OCI-M1 (cell line): ENCODE measurements around the gene EFNB1.
A peak's percentile ranks its signal among the peaks of the same experiment; 100 is the strongest.

Experiments used
- DNase-seq: peaks from one replicate; lab custom pipeline; 2025; lab: John Stamatoyannopoulos, UW

The EFNB1 gene

GRCh38 chrX:68827848-68828624 lies 785 bp upstream of the EFNB1 start:
- peak; percentile 80 for DNase-seq

- DNase-seq, result no peak
These were observed 979 bp downstream of the EFNB1 start for GRCh38 chrX:68829582-68830418.

DNA sequence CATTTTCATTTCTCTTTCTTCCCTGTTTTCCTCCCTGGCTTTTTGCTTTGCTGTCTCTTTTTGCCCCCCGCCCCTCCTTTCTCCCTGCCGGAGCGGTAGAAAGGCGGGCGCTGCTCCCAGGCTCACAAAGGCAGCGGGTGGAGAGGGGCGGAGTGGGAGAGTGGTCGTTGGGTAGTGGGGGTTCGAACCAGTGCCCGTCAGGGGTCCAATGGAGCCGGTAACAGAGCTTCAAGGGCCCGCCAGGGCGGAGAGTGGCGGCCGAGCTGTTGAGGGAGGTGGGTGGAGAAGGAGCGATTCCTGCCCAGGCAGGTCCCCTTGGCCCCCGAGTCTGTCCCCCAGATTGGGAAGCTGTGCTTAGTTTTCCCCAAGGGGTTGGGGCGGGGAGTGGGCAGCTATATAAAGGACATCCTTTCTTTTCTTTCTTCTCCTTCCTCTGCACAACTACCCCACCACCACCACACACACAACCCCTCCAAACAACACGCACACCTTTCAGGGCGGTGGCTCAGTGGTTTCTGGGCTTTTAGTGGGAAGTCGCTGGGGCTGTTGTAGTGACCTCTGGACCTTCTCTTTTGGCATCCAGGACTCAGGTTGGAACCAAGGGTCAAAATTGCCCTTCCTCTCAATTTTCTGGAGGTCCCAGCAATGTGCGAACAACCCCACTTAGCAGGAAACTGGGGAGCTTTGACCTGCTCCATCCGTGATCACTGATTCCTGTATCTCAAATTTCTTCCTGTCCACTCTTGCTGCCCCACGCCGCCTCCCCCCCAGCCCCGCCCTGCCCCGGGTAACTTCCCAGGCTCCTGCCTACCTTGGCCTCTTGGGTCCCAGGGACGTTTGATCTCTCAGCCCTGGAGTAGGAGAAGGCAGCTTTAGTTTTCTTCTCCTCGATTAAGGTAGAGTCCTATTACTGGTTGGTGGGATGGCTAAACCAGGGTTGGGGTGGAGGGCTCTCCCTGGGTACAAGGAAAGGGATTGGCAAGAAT lies 1.9 kb downstream of the EFNB1 start:
- DNase-seq, result no peak

DNA sequence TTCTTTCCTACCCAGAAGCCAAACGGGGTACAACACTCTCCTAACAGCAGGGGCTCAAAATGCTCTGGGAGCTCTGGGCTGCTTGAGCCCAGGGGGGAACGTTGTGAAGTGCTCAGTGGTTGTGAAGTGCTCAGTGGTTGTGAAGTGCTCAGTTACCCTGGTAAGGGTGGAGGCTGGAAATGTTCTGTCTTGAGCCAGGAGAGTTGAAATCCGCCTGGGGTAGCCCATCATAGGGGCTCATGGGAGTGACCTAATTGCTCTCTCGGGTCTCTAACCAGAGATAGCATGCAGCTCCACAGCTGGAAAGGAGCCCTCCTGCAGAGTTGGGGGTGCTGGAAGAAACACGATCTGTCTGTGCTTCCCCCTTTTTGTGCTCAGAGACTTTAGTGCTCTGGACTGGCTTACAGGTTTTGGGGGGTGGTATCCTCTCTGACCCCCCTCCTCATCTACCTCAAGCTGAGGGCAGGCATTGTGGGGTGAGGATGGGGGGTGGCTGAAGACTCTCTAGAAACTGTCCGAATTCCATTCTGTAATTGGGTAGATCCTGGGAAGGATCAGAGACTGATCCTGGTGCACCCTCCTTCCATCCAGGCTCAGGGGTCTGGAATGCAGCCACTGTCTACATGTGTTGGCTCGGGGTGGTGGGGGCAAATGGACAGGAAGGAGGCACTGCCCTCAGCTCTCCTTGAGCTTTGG lies 2.7 kb downstream of the EFNB1 start:
- no peak for DNase-seq

DNA sequence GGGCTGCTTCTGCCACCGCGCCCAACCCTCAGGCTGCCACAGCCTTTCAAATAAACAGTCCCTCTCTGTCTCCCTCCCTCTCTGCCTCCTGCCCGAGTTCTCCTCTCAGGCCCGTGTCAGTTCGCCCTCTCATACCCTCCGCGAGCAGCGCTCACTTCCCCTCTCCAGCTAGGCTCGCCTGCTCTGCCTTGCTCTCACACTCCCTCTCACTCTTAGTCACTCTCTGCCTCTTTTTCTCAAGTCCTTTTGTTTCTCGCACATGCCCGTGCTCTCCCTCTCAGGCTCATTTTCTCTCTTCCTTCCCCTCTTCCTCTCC lies 3.2 kb downstream of the EFNB1 start:
- DNase-seq, result peak; percentile 40

DNA sequence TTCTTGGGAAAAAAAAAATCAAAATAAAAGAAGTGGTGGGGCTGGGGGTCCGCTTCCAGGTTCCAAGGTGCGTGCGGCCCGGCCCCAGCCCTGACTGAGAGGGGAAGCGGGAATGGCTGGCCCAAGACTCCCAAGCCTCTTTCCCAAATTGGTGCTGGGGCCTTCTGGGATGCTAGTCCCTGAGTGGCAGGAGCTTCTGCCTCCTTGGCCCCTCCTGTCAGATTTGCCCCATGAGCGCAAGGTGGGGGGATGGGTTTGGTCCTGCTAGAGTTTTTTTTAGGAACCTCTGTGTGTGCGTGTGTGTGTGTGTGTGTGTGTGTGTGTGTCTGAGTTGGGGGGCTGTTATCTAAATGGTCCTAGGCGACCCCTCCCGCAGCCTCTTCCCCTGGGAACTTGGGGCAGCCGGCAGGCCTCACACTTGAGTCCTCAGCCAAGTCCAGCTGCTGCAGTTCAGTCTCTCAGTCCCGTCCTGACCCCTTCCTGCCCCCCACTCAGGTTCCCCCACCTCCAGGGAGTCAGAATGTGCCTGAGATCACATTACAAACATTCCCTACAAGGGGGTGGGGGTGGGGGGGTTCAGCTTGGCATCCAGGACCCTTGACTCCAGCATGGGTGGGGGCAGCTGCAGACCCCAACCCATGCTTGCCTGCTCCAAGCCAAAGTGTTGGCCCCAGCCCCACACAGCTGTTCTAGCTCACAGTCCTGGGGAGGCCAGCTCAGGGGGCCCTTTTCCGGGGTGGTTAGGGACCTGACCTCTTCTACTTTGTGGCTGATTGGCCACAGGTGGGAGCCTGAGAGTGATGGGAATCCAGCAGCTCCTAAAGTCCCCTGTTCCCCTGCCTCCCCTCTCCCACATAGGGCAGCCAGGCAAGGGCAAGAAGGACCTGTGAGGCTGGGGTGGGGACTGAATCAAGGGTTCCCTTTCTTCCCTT lies 4.0 kb downstream of the EFNB1 start:
- no peak for DNase-seq

DNA sequence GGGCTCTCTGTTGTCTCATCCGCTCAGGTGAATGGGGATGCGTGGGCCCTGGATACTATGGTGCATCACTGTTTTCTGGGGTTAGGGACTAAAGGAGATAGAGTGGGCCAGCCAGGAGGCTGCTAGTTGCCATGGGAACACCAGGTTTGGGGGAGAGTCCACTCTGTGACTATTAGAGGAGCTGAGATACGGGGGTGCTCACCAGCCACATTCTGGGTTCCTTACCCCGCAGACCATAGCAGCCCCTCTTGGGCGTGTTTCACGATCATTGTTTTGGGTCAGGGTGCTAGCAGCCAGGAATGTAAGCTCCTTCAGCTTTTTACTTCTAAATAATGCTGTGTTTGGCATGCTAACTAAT lies 4.6 kb downstream of the EFNB1 start:
- no peak for DNase-seq

GRCh38 chrX:68833855-68834331 lies 5.1 kb downstream of the EFNB1 start:
- no peak for DNase-seq

GRCh38 chrX:68834371-68835103 lies 5.7 kb downstream of the EFNB1 start:
- no peak for DNase-seq

DNA sequence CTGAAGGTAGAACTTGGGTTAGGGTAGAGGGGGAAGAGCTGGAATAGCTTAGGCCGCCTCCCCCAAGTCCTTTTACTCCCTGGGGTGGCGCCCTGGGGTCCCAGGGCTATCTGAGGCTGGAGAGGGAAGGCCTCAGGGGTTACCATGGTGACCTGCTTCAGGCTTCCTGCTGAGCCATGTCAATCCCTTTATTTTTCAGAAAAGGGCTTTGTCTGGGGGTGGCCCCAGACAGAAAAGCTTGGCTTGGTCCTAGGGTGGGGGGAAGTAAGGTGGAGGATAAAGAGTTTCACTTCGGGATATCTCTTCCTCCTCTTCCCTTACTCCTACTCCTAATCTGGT lies 6.3 kb downstream of the EFNB1 start:
- DNase-seq, result no peak

DNA sequence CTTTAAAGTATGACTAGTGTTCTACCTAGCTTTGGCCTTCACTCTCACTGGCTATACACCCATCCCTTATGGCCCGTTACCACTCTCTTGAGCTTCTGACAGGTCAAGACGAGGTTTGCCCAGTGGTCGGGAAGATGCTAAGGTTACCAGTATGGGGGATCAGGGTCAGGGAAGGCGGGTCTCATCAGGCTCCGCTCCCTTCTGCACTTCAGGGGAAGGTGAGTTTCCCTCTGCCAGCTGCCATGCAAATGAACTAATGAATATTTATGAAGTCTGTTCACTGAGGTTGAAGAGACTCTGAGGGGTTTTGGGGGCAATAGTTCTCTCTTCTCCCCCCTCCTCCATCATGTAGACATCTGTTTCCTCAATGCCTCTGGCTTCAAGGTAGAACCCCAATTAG lies 6.6 kb downstream of the EFNB1 start:
- DNase-seq, result no peak

DNA sequence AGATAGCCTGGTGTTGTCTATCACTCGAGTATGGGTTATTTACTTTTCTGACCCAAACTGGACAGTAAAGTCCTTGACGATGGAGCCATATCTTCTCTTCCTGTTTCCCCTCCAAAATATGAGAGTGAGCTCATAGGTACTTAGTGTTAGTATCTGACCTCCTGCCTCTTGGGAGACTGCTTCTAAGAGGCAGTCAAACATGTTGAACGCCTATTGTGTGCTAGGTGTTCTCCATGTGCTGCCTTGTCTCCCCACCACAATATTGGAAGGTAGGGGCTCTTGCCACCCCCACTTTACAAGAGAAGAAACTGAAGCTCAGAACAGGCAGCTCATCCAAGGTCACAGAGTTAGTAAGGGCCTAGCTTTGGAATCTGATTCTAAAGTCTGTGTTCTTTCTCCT lies 8.3 kb downstream of the EFNB1 start:
- DNase-seq, result no peak

GRCh38 chrX:68838571-68838910 lies 9.7 kb downstream of the EFNB1 start:
- DNase-seq, result no peak

DNA sequence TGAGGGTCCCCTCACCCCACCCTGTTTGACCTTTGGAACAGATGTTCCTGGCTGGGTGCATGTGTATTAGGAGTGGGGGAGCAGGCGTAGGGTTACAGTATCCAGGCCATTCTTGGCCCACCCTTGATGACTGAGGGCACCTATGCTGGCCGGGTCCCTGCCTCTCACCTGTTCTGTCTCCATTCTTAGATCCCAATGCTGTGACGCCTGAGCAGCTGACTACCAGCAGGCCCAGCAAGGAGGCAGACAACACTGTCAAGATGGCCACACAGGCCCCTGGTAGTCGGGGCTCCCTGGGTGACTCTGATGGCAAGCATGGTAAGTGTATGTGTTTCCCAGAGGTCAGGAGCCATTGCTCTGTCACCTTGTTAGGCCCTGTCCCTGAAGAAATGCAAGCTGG lies 10.9 kb downstream of the EFNB1 start:
- DNase-seq, result no peak

- no peak for DNase-seq
These were observed 11.4 kb downstream of the EFNB1 start for GRCh38 chrX:68840256-68840655.

DNA sequence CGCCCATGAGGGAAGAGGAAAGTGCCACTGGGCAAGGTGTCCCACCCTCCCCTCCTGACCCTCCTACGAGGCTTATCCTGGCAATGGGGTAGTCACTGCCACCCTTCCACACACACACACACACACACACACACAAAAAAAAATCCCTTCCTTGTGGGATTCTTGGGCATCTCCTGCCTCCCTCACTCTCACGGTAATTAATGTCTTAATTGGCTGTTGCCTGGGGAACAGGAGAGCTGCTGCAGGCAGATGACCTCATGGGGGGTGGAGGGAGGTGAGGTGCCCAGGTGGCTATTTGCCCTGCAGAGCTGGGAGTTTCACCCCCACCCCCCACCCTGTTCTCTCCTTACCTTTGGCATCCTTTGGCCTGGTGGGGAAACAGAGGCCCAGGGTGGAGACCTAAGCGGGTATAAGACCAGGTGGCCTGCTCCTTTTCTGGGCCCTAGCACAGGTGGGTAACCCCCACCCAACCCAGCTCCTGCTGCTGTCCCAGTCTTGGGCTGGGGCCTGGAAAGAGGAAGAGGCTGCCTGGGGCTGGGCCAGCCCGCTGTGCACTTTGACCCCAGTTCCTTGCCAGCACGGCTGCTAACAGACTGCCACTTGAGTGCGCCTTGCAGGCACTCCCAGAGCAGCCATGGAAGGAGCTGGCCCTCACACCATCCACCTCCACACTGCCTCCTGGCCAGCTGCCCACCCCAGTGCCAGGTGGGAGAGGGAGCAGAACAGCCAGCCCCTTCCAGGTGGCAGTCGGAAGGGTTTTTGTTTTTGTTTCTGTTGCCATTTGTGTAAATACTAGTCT lies 12.6 kb downstream of the EFNB1 start:
- DNase-seq, result no peak

- DNase-seq, result no peak
These were observed 13.5 kb downstream of the EFNB1 start for GRCh38 chrX:68842351-68842750.

DNA sequence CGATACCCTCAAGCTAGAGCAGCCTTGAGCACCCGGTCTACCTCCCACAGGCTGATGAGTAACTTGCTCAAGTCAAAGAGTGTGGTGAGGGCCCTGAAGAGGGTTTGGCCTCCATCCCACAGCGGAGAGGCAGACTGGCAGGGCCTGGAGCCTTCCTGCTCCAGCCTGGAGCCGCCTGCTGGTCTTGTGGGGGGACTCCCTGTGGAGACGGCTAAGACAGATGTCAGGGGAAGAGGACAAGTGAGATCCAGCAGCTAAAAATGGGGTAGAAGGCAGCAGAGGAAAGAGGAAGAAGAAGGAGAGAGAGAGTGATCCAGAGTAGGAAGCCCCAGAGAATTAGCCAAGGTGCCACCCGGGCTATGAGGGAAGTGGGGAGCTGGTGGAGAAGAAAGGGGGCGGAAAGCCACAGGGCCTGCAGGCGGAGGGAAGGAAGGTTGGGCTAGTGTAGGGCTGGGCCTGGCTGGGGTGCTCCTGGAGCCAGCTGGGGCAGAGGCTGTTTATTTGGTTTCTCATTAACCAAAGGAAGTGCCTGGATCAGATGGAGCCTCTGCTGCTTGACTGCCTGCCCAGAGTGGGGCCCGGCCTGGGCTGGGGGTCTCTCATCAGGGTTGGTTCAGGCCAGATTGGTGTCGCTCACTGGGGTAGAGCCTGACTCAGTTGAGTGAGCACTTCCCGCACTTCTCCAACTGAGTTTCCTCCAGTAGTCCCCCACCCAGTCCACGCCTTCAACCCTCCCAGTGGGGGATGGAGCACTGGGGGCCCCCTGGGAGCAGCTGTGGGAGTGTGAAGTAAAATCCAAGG lies 14.2 kb downstream of the EFNB1 start:
- no peak for DNase-seq
